ENCODE measurements around the gene TLX2.
A peak's percentile ranks its signal among the peaks of the same experiment; 100 is the strongest.

DNA sequence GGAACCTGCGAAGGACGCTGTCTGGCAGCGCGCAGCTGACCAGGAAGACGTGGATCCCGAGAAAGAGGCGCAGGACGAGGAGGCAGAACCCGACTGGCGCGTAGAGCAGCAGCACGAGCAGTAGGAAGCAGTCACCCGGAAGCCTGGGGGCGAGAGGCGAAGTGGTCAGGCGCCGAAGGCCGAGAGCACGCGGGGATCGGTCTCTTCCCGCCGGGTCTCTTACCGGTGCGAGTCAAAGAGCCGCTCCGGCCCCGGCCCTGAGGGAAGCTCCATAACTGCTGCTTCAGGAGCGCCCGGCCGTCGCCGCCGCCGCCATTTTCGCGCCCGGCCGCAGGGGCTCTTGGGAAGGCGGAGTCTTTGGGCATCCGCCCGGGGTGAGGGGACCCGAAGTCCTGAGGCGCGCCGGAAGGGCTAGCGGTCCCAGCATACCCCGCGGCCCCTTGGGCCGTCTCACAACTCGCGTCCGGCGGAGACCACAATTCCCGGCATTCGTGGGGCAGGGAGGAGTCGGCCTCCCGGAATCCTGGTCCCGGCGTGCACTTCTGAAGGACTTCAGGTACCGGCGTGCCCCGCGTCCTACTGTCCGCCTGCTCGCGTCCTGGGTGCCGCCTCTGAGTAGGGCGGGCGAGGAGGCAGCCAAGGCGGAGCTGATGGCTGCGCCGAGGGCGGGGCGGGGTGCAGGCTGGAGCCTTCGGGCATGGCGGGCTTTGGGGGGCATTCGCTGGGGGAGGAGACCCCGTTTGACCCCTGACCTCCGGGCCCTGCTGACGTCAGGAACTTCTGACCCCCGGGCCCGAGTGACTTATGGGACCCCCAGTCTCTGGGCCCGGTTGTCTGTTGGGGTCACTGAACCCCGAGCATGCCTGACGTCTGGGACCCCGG is 15.3 kb downstream of the TLX2 start, which contains the start of the genes AUP1 and HTRA2:
- peak in 1 of 7 experiments; percentile 6 for TF ChIP-seq CTCF (IDR thresholded peaks at IDR 0.05)
- TF ChIP-seq POLR2AphosphoS5 (IDR thresholded peaks at IDR 0.05): peak; percentile 83 to 97 (median 91)
